Activated CD4-positive, CD25-positive, alpha-beta regulatory T cell treated with anti-CD3 and anti-CD28 coated beads, Interleukin-2, amount 50 U/mL, for 24 hours (primary cell): ENCODE data around the gene MARCHF9.

Experiments used
- ATAC-seq, 2 donors: fragments of 150-1000 bp; cut with Tn5 transposase; one replicate each; pipeline ENCODE4 v1.10.0; 2021; ENCODE audit warnings: mild to moderate bottlenecking in 1 of 2, moderate library complexity in 1 of 2

MARCHF9 gene

DNA sequence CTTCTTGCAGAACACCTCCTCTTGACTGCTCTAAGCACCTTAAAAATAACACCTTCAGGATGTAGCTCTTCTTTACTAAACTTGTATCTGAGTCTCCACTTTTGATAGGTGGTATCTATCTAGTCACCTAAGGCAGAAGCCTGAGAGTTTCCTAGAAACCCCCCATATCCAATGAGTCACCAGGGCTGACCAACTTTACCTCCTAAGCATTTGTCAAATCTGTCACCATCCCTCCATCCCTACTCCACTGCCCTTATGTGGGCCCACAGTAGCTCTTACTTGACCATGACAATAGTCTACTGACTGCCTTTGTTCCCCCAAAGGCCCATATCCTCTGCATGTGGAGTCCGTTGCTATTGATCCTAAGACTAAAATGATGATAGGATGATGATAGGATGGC lies 47.7 kb downstream of the MARCHF9 start:
- no peak for ATAC-seq

DNA sequence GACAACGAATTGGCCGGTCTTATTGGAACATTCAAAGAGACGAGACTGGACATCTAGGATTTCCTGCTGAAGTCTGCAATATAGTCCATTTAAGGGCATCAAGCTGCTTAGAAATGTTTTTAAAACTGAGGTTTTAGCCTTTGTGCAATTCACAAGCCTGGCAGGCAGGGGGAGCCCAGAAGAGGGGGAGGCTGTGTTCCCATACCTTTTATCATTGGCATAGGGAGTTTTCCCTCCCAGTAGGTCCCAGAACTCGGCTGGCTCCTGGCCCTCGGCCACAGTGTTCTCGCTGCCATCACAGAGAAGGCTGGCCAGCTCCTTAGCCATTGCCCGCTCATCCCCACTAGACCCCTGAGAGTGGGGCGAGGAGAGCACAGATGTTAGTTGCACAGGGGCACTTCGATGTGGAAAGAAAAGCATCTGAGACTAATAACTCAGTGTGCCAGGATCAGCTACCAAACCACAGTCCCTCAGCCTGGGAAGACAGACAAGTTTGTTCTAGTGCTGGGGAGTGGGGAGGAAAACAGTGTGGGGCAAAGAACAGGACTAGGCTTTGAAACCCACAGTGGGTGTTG lies 48.5 kb downstream of the MARCHF9 start:
- no peak for ATAC-seq

DNA sequence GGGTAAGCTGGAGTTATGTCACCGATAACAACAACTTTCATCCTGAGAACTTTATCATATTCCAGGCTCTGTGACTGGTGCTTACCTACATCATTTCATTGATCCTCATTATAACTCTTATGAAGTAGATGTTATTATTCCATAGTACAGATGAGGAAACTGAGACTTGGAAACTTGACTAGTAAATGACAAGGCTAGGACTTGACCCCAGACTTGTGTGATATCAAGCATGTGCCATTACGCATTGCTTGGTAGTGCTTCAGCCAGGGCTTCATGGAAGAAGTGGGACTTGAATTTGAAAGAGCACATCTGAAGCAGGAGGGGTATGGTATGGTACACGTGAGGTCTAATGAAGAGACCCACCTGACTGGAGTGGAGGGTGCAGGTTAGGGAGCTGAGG lies 51.8 kb downstream of the MARCHF9 start:
- no peak for ATAC-seq

DNA sequence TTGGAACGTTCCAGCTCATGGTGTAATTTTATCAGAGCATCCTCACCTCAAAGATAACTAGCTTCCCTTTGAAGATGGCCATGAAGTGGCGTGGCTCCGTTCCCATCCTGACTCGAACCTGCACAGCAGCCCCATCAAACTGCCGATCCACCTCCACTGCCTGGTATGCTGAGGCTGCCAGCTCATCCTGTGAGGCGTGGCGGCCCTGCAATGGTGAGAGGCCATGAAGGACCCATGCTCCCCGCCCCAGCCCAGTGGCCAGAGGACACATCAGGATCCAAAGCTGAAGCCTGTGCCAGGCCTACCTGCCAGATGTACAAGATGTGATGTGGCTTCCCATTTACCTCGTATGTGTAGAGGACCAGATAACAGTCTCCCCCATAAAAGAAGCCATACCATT lies 52.4 kb downstream of the MARCHF9 start:
- no peak for ATAC-seq

DNA sequence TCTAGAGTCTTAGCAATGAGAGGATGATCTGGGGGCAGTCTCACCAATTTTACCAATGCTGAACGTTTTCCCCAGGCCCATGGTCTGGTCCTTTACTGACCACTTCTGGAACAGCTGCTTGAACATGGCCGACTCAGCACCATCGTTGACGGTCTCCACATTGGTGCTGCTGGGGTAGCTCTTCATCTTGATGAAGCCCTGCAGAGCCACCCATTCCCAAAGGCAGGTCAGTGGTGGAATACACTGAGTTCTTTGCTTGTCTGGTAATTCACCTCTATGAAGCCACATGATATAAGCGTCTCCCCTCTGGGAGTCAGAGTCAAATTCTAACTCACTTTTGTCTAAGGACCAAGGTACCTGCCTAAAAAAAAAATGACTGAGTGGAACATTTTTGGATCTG lies 53.4 kb downstream of the MARCHF9 start:
- no peak for ATAC-seq

DNA sequence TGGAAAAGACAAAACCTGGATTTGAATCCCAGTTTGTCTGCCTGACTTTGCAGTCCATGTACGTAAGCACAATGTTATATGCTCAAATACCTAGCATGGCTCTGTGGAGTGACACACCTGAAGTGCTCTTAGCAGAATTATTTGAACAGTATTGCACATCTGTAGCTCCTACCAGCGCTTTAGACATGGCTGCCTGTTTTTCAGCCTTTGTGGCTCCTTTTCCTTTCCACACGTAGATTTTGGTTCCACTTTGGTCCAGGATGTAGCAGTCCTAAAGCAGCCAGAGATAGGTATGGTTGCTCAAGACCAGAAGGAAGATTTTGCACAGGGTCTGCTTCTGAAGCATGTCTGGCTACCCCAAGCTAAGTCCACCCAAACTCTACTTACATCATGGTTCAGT lies 54.5 kb downstream of the MARCHF9 start:
- no peak for ATAC-seq
